Measurements from ENCODE around the gene PSMA6. TPM values are rescaled to one million over a fixed set of nuclear protein-coding genes. Genes with fewer than 3 reads are reported as not detected.

Gene PSMA6
- total and polyA plus RNA-seq, 2 of the 13 experiments (the other 11 are each of a cell fraction or from before 2014, with no cell fraction given) = 525 to 1,109 TPM

DNA sequence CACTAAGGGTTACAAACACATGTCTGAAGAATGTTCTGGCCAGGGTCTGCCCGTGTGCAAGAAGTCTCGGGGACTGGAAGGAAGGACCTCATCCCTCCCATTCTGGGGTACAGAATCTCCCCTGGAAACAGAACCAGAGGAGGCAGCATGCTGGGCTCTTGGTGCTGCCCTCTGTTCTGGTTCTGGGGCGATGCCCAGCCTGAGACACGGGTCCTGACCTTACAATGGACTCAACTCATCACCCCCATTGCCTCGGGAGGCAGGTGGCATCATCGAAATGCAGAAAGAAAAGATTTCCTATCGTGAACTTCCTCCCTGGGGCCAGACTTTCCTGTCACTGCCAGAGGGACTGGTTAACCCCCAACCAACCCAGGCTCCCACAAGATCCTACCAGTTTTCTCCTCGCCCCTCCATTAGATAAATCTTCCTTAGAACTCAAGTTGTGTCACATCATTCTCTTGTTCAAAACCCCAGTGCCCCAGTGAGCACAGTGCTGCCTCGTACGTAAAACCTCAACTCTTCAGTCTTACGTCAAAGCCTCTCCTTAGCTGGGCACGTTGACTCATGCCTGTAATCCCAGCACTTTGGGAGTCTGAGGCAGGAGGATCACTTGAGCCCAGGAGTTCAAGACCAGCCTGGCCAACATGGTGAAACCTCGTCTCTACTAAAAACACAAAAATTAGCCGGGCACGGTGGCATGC lies 52.1 kb downstream of the PSMA6 start:
- no TSS peak for BruUV-seq (replicated peaks)
- no peak for FAIRE-seq
- no peak for ATAC-seq
- ChIA-PET POLR2A (interaction anchor here (0.6 to 15.5 kb wide), 5 partner anchors 10 to 58 kb away, joined by 3 to 473 read pairs (median 43); partner anchors contain the start of gene NFKBIA), CTCF (ENCODE audit: low intra/inter-chr PET ratio, low total read pairs) (no interaction called here)
- Histone ChIP-seq H2AFZ (ENCODE audit: low read length) (no peak overlapping the region), H3K9me3 (ENCODE audit: low read length) (no peaks in the 10 kb centered on the region), H3K4me3 (replicated peaks in 1 of 3; ENCODE audit: insufficient read depth in 1 of 3, low read depth in 2 of 3, low read length in 3 of 3) (no peak overlapping the region), H3K9ac (ENCODE audit: insufficient read depth, low read depth, low read length) (no peak overlapping the region), H3K36me3 (replicated peaks in 1 of 2; ENCODE audit: control insufficient read depth in 1 of 2, insufficient read depth in 2 of 2, low read length in 2 of 2) (no peaks in the 10 kb centered on the region), H3K27ac (ENCODE audit: extremely low read length, insufficient read depth, low read length) (no peak overlapping the region), H3K4me2 (ENCODE audit: low read depth, low read length) (no peak overlapping the region), H3K4me1 (ENCODE audit: insufficient read depth, low read length) (peaks cover 87% of the 10 kb centered on the region), H3K27me3 (ENCODE audit: control insufficient read depth in 1 of 2, insufficient read depth in 2 of 2, low read length in 2 of 2) (no peaks in the 10 kb centered on the region; a peak in 2 of 5 replicates), H4K20me1 (ENCODE audit: insufficient read depth, low read length) (no peaks in the 10 kb centered on the region), H3K79me2 (ENCODE audit: insufficient read depth, low read length) (no peaks in the 10 kb centered on the region)
- 67% methylated on average over 15 of the region's 15 CpGs for WGBS (ENCODE audit: low lambda C conversion rate)
- in situ Hi-C loops (cut with HindIII; ENCODE audit: extremely low pct_ligation_motif_present, low pct_unique_long_range_greater_than_20kb) = no loop called here
- intact Hi-C loops (cut with micrococcal nuclease; ENCODE audit: unreplicated experiment) = no loop called here
- no peak for DNase-seq (ENCODE audit: low spot score)
- TF ChIP-seq ZNF546 (CRISPR knock-in tag; conservative IDR thresholded peaks at IDR 0.05) (no peak), BCL6 (CRISPR knock-in tag; IDR thresholded peaks at IDR 0.05) (0 out of 2 replicates have a peak, but pooled peaks have one; percentile 3), ATM (IDR thresholded peaks at IDR 0.05; ENCODE audit: borderline replicate concordance) (no peak), KLF16 (CRISPR knock-in tag; IDR thresholded peaks at IDR 0.05) (no peak), MEIS1 (CRISPR knock-in tag; IDR thresholded peaks at IDR 0.05; ENCODE audit: borderline replicate concordance) (no peak), RAD51 (IDR thresholded peaks at IDR 0.05; ENCODE audit: borderline replicate concordance) (no peak), GABPB1 (CRISPR knock-in tag; IDR thresholded peaks at IDR 0.05) (no peak), KLF9 (CRISPR knock-in tag; IDR thresholded peaks at IDR 0.05; ENCODE audit: low read depth) (no peak), HNRNPH1 (optimal IDR thresholded peaks at IDR 0.05; ENCODE audit: low read depth, low read length) (no peak), ZFY (CRISPR knock-in tag; IDR thresholded peaks at IDR 0.05) (no peak), MLLT10 (CRISPR knock-in tag; IDR thresholded peaks at IDR 0.05) (no peak), KDM5B (CRISPR knock-in tag; IDR thresholded peaks at IDR 0.05; ENCODE audit: borderline replicate concordance) (peak; percentile 50; the same call in 1 of the 2 replicates), MYC (CRISPR knock-in tag; IDR thresholded peaks at IDR 0.05; ENCODE audit: borderline replicate concordance) (no peak), MED8 (CRISPR knock-in tag; IDR thresholded peaks at IDR 0.05; ENCODE audit: insufficient replicate concordance) (peak; percentile 72), ZNF678 (CRISPR knock-in tag; IDR thresholded peaks at IDR 0.05) (no peak), GTF2F1 (IDR thresholded peaks at IDR 0.05; ENCODE audit: low read length) (no peak), CREM (IDR thresholded peaks at IDR 0.05) (no peak), CREM (CRISPR knock-in tag; IDR thresholded peaks at IDR 0.05) (no peak)
- TF ChIP-seq, protein P1, sequence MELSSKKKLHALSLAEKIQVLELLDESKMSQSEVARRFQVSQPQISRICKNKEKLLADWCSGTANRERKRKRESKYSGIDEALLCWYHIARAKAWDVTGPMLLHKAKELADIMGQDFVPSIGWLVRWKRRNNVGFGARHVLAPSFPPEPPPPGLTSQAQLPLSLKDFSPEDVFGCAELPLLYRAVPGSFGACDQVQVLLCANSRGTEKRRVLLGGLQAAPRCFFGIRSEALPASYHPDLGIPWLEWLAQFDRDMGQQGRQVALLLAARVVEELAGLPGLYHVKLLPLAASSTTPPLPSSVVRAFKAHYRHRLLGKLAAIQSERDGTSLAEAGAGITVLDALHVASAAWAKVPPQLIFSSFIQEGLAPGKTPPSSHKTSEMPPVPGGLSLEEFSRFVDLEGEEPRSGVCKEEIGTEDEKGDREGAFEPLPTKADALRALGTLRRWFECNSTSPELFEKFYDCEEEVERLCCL (CRISPR knock-in tag; IDR thresholded peaks at IDR 0.05; ENCODE audit: borderline replicate concordance) = no peak
- TF ChIP-seq, protein P2, sequence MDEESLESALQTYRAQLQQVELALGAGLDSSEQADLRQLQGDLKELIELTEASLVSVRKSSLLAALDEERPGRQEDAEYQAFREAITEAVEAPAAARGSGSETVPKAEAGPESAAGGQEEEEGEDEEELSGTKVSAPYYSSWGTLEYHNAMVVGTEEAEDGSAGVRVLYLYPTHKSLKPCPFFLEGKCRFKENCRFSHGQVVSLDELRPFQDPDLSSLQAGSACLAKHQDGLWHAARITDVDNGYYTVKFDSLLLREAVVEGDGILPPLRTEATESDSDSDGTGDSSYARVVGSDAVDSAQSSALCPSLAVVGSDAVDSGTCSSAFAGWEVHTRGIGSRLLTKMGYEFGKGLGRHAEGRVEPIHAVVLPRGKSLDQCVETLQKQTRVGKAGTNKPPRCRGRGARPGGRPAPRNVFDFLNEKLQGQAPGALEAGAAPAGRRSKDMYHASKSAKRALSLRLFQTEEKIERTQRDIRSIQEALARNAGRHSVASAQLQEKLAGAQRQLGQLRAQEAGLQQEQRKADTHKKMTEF (CRISPR knock-in tag; IDR thresholded peaks at IDR 0.05) = no peak
- TF ChIP-seq, protein P3, sequence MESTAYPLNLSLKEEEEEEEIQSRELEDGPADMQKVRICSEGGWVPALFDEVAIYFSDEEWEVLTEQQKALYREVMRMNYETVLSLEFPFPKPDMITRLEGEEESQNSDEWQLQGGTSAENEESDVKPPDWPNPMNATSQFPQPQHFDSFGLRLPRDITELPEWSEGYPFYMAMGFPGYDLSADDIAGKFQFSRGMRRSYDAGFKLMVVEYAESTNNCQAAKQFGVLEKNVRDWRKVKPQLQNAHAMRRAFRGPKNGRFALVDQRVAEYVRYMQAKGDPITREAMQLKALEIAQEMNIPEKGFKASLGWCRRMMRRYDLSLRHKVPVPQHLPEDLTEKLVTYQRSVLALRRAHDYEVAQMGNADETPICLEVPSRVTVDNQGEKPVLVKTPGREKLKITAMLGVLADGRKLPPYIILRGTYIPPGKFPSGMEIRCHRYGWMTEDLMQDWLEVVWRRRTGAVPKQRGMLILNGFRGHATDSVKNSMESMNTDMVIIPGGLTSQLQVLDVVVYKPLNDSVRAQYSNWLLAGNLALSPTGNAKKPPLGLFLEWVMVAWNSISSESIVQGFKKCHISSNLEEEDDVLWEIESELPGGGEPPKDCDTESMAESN (CRISPR knock-in tag; conservative IDR thresholded peaks at IDR 0.05) = no peak
- TF ChIP-seq, protein P4, sequence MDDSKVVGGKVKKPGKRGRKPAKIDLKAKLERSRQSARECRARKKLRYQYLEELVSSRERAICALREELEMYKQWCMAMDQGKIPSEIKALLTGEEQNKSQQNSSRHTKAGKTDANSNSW (CRISPR knock-in tag; IDR thresholded peaks at IDR 0.05; ENCODE audit: borderline replicate concordance) = no peak
